Mononuclear cell (primary cell): Measurements from ENCODE around the gene PSMC3IP. TPM values are rescaled to one million over a fixed set of nuclear protein-coding genes. Genes with fewer than 3 reads are reported as not detected.
"Not testable (repeated sequence)": the region's sequence is repeated elsewhere in the genome, so short reads cannot be mapped to it uniquely, and the experiment has no call there.

Experiments used
- H3K27me3 ChIP-seq: 2 replicates; pipeline ENCODE4 v1.6.0; 2011; ENCODE audit warnings: low read length, control low read depth; ENCODE audit not compliant: insufficient read depth
- H3K4me1 ChIP-seq: 2 replicates; pipeline ENCODE4 v1.5.1; 2011; ENCODE audit warnings: mild to moderate bottlenecking, low read length, control low read depth; ENCODE audit not compliant: insufficient read depth
- H3K4me3 ChIP-seq: 2 replicates; pipeline ENCODE4 v1.5.1; 2011; ENCODE audit warnings: mild to moderate bottlenecking, low read length, moderate library complexity
- H3K9me3 ChIP-seq: 2 replicates; pipeline ENCODE4 v1.5.1; 2011; ENCODE audit warnings: low read depth, mild to moderate bottlenecking, control low read depth, low read length
- total RNA-seq: library from RNA; depleted of rRNA; stranded (reverse); fragments of >200 nt; gene quantifications from one replicate; pipeline ENCODE4 v1.2.3, GENCODE V29; 2012

The PSMC3IP gene
- total RNA-seq, 1 donor = 1.4 TPM

- not testable (repeated sequence) for H3K9me3 ChIP-seq, H3K4me3 ChIP-seq
Observed at GRCh38 chr17:42555961-42556617, 21.4 kb downstream of the PSMC3IP start.

GRCh38 chr17:42555122-42555622 lies 22.4 kb downstream of the PSMC3IP start:
- peak overlapping the region; percentile 68 for H3K4me3 ChIP-seq
- H3K4me1 ChIP-seq = peaks cover 22% of the 10 kb centered on the region
- H3K9me3 ChIP-seq = no peaks in the 10 kb centered on the region
- H3K27me3 ChIP-seq = no peaks in the 10 kb centered on the region

More at GRCh38 chr17:42555961-42556617, 21.4 kb downstream of the PSMC3IP start:
- peaks cover 22% of the 10 kb centered on the region for H3K4me1 ChIP-seq
- not testable (repeated sequence) for H3K27me3 ChIP-seq

GRCh38 chr17:42554250-42555121 lies 23.0 kb downstream of the PSMC3IP start:
- Histone ChIP-seq H3K27me3 (no peaks in the 10 kb centered on the region), H3K4me3 (peak overlapping the region; percentile 68), H3K4me1 (peaks cover 22% of the 10 kb centered on the region), H3K9me3 (no peaks in the 10 kb centered on the region)

- Histone ChIP-seq H3K4me1 (peaks cover 26% of the 10 kb centered on the region), H3K4me3 (peak overlapping the region; percentile 68), H3K27me3 (peaks cover 3% of the 10 kb centered on the region), H3K9me3 (no peaks in the 10 kb centered on the region)
Observed at GRCh38 chr17:42553866-42554249, 23.7 kb downstream of the PSMC3IP start.

GRCh38 chr17:42553161-42553818 lies 24.2 kb downstream of the PSMC3IP start:
- H3K4me1 ChIP-seq = peaks cover 29% of the 10 kb centered on the region
- no peak overlapping the region for H3K4me3 ChIP-seq
- H3K9me3 ChIP-seq = no peaks in the 10 kb centered on the region
- H3K27me3 ChIP-seq = peaks cover 5% of the 10 kb centered on the region

GRCh38 chr17:42552736-42553135 lies 24.8 kb downstream of the PSMC3IP start, which contains the start of gene HSD17B1:
HSD17B1 (plus strand) TSS chr17:42552923; CDS start chr17:42552934, 11 bp downstream.
- peaks cover 34% of the 10 kb centered on the region for H3K4me1 ChIP-seq
- H3K4me3 ChIP-seq, H3K27me3 ChIP-seq, H3K9me3 ChIP-seq: not testable (repeated sequence)

GRCh38 chr17:42548993-42549755 lies 28.4 kb downstream of the PSMC3IP start:
- H3K4me3 ChIP-seq = no peak overlapping the region
- H3K27me3 ChIP-seq = peaks cover 8% of the 10 kb centered on the region
- no peaks in the 10 kb centered on the region for H3K9me3 ChIP-seq
- H3K4me1 ChIP-seq = peaks cover 22% of the 10 kb centered on the region

GRCh38 chr17:42548070-42548837 lies 29.3 kb downstream of the PSMC3IP start:
- Histone ChIP-seq H3K27me3 (peaks cover 8% of the 10 kb centered on the region), H3K4me3 (no peak overlapping the region), H3K9me3 (no peaks in the 10 kb centered on the region), H3K4me1 (peaks cover 13% of the 10 kb centered on the region)

- H3K4me3 ChIP-seq = no peak overlapping the region
- H3K9me3 ChIP-seq = no peaks in the 10 kb centered on the region
- H3K27me3 ChIP-seq = peaks cover 8% of the 10 kb centered on the region
- H3K4me1 ChIP-seq = peaks cover 12% of the 10 kb centered on the region
Observed at GRCh38 chr17:42547698-42548069, 29.8 kb downstream of the PSMC3IP start.

- Histone ChIP-seq H3K27me3 (peaks cover 8% of the 10 kb centered on the region), H3K4me1 (peaks cover 12% of the 10 kb centered on the region), H3K9me3 (no peaks in the 10 kb centered on the region), H3K4me3 (no peak overlapping the region)
Observed at GRCh38 chr17:42547001-42547461, 30.5 kb downstream of the PSMC3IP start.

- not testable (repeated sequence) for H3K27me3 ChIP-seq, H3K4me3 ChIP-seq, H3K9me3 ChIP-seq
- H3K4me1 ChIP-seq = peaks cover 19% of the 10 kb centered on the region
Observed at GRCh38 chr17:42545755-42546505, 31.6 kb downstream of the PSMC3IP start.

GRCh38 chr17:42544874-42545283 lies 32.6 kb downstream of the PSMC3IP start:
- H3K4me1 ChIP-seq = peaks cover 19% of the 10 kb centered on the region
- H3K27me3 ChIP-seq = peaks cover 8% of the 10 kb centered on the region
- no peaks in the 10 kb centered on the region for H3K9me3 ChIP-seq
- H3K4me3 ChIP-seq = no peak overlapping the region
